Measurements from ENCODE around the gene OR2T12.

- no peak for TF ChIP-seq ESRRA (CRISPR knock-in tag; IDR thresholded peaks at IDR 0.05; ENCODE audit: low read depth)
- no peak for TF ChIP-seq ZHX2 (IDR thresholded peaks at IDR 0.05; ENCODE audit: low read depth)
- TF ChIP-seq ZHX2 (CRISPR knock-in tag; IDR thresholded peaks at IDR 0.05; ENCODE audit: borderline replicate concordance) = no peak
- no peak for TF ChIP-seq CTCF (CRISPR knock-in tag; IDR thresholded peaks at IDR 0.05)
- no peak for TF ChIP-seq ZBTB43 (CRISPR knock-in tag; conservative IDR thresholded peaks at IDR 0.05)
- TF ChIP-seq ZBTB10 (CRISPR knock-in tag; IDR thresholded peaks at IDR 0.05; ENCODE audit: borderline replicate concordance) = no peak
- TF ChIP-seq BRCA1 (CRISPR knock-in tag; IDR thresholded peaks at IDR 0.05) = no peak
Observed at GRCh38 chr1:248288391-248288790, 14.8 kb downstream of the OR2T12 start.
